OCI-LY7 (cell line): ENCODE measurements around the gene HORMAD2. TPM values are rescaled to one million over a fixed set of nuclear protein-coding genes. Genes with fewer than 3 reads are reported as not detected.
"Not testable (repeated sequence)": the region's sequence is repeated elsewhere in the genome, so short reads cannot be mapped to it uniquely, and the experiment has no call there.

ENCODE experiments used
- BruUV-seq: library from RNA; stranded (reverse); fragments of 400-500 nt; replicated peaks from 2 replicates; lab custom pipeline; 2021; lab: Mats Ljungman, UMichigan
- CTCF ChIA-PET: fragments of 300-600 bp; sonication (Branson Sonifier 250); formaldehyde crosslinking; loops from one replicate; lab custom pipeline; 2022; ENCODE audit warnings: antibody characterized with exemption; ENCODE audit not compliant: unreplicated experiment; lab: Charles Lee
- POLR2A ChIA-PET: fragments of 300-600 bp; sonication (Branson Sonifier 250); formaldehyde crosslinking; loops from one replicate; lab custom pipeline; 2022; ENCODE audit warnings: antibody characterized with exemption; lab: Charles Lee
- DNase-seq: peaks from one replicate; pipeline ENCODE4 v3.0.0-alpha.2; 2015; ENCODE audit warnings: low spot score
- H2AFZ ChIP-seq: fragments of 200-600 bp; sonication (generic), shearing (Covaris generic); 2 replicates; pipeline ENCODE4 v1.6.1; 2014; ENCODE audit warnings: mild to moderate bottlenecking, antibody characterized with exemption, low read length, moderate library complexity
- H3K27ac ChIP-seq: fragments of 200-600 bp; sonication (generic); 2 replicates; pipeline ENCODE4 v1.5.1; 2014; ENCODE audit warnings: mixed run types, low read depth, mild to moderate bottlenecking, moderate library complexity, low read length, inconsistent platforms; ENCODE audit not compliant: poor library complexity, severe bottlenecking
- H3K36me3 ChIP-seq: fragments of 200-600 bp; sonication (generic); 2 replicates; pipeline ENCODE4 v1.6.1; 2014; ENCODE audit warnings: mild to moderate bottlenecking, antibody characterized with exemption, low read length, moderate library complexity, mixed read lengths; ENCODE audit not compliant: insufficient read depth
- H3K4me1 ChIP-seq: fragments of 200-600 bp; sonication (generic); 2 replicates; pipeline ENCODE4 v1.5.1; 2014; ENCODE audit warnings: mild to moderate bottlenecking, low read length; ENCODE audit not compliant: insufficient read depth, poor library complexity, severe bottlenecking
- H3K4me2 ChIP-seq: fragments of 200-600 bp; sonication (generic); 2 replicates; pipeline ENCODE4 v1.6.1; 2014; ENCODE audit warnings: mild to moderate bottlenecking, low read length
- H3K4me3 ChIP-seq: fragments of 200-600 bp; sonication (generic); 2 replicates; pipeline ENCODE4 v1.5.1; 2014; ENCODE audit warnings: mild to moderate bottlenecking, low read depth, low read length; ENCODE audit not compliant: poor library complexity, severe bottlenecking
- H3K79me2 ChIP-seq: fragments of 200-600 bp; sonication (generic); 2 replicates; pipeline ENCODE4 v1.6.1; 2016; ENCODE audit warnings: low read depth, mild to moderate bottlenecking, low read length, moderate library complexity, mixed read lengths; ENCODE audit not compliant: insufficient read depth
- H3K9me2 ChIP-seq: fragments of 200-600 bp; sonication (generic); 2 replicates; pipeline ENCODE4 v1.6.1; 2016; ENCODE audit warnings: mild to moderate bottlenecking, low read length, mixed read lengths; ENCODE audit not compliant: insufficient read depth
- H3K9me3 ChIP-seq: fragments of 200-600 bp; sonication (generic); 2 replicates; pipeline ENCODE4 v1.6.1; 2014; ENCODE audit warnings: mild to moderate bottlenecking, mixed run types, low read length, mixed read lengths
- H4K20me1 ChIP-seq: fragments of 200-600 bp; sonication (generic); 2 replicates; pipeline ENCODE4 v1.6.1; 2014; ENCODE audit warnings: mild to moderate bottlenecking, antibody characterized with exemption, low read length, moderate library complexity, mixed read lengths; ENCODE audit not compliant: insufficient read depth
- CTCF ChIP-seq: fragments of 200-600 bp; sonication (generic); conservative IDR thresholded peaks from 2 replicates; pipeline ENCODE4 v1.5.1; 2014; ENCODE audit warnings: mild to moderate bottlenecking, antibody characterized with exemption, low read length, moderate library complexity, mixed read lengths
- EZH2phosphoT487 ChIP-seq: fragments of 200-600 bp; sonication (generic); IDR thresholded peaks from 2 replicates; pipeline ENCODE4 v1.6.1; 2018; ENCODE audit warnings: low read depth, borderline replicate concordance, mild to moderate bottlenecking, mixed run types, antibody characterized with exemption, low read length, moderate library complexity, mixed read lengths
- intact Hi-C: fragments of 100-400 bp; cut with micrococcal nuclease; formaldehyde crosslinking; loops from one replicate; pipeline ENCODE4 v1.10.0; 2022; ENCODE audit not compliant: unreplicated experiment
- total RNA-seq, 2 experiments: library from RNA; depleted of rRNA in 1 of 2; stranded (reverse); fragments of >200 nt in 1 of 2; shearing (Covaris generic) in 1 of 2; gene quantifications; 2 replicates each; pipeline ENCODE4 v1.2.3, GENCODE V29; 2014 to 2022

The HORMAD2 gene
- total RNA-seq, 2 experiments from 2014 or later, result not detected

DNA sequence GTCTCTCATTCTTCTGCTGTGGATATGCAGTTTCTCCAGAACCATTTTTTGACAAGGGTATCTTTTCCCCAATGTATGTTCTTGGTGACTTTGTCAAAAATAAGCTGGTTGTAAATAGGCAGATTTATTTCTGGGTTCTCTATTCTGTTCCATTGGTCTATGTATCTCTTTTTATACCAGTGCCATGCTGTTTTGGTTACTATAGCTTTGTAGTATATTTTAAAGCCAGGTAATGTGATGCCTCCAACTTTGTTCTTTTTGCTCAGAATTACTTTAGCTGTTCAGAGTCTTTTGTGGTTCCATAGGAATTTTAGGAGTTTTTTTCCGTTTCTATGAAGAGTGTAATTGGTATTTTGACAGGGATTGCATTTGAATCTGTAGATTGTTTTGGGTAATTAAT, 12.4 kb downstream of the HORMAD2 start:
- no TSS peak for BruUV-seq
- intact Hi-C loops, result no loop called here
- ChIA-PET CTCF (no interaction called here), POLR2A (interaction anchor here (1.3 kb wide), 1 partner anchor 23 kb away, joined by 3 read pairs; no protein-coding TSS in a partner anchor)
- Histone ChIP-seq H3K27ac (no peak overlapping the region), H3K4me1 (no peaks in the 10 kb centered on the region), H3K9me2 (no peaks in the 10 kb centered on the region), H4K20me1 (no peaks in the 10 kb centered on the region), H3K9me3 (peaks cover 28% of the 10 kb centered on the region), H3K4me2 (no peak overlapping the region), H3K79me2 (no peaks in the 10 kb centered on the region), H2AFZ (no peak overlapping the region), H3K4me3 (no peak overlapping the region), H3K36me3 (no peaks in the 10 kb centered on the region)
- DNase-seq, result no peak
- TF ChIP-seq CTCF (no peak), EZH2phosphoT487 (no peak)

- H3K27ac ChIP-seq, result no peak overlapping the region
- CTCF ChIA-PET, result no interaction called here
- intact Hi-C loops, result no loop called here
- no peak for TF ChIP-seq CTCF
- TF ChIP-seq EZH2phosphoT487, result no peak
- H3K9me3 ChIP-seq, result peaks cover 28% of the 10 kb centered on the region
- no peak overlapping the region for H2AFZ ChIP-seq
- no peak for DNase-seq
- no peaks in the 10 kb centered on the region for H3K36me3 ChIP-seq
- no TSS peak for BruUV-seq
- H3K79me2 ChIP-seq, result no peaks in the 10 kb centered on the region
- H3K4me2 ChIP-seq, result no peak overlapping the region
- POLR2A ChIA-PET, result no interaction called here
- H3K4me3 ChIP-seq, result no peak overlapping the region
- H4K20me1 ChIP-seq, result no peaks in the 10 kb centered on the region
- H3K9me2 ChIP-seq, result no peaks in the 10 kb centered on the region
- H3K4me1 ChIP-seq, result no peaks in the 10 kb centered on the region
Measured at GRCh38 chr22:30094804-30095203, 14.5 kb downstream of the HORMAD2 start.

GRCh38 chr22:30097861-30098260, 17.6 kb downstream of the HORMAD2 start:
- DNase-seq, result no peak
- no peak for TF ChIP-seq EZH2phosphoT487
- TF ChIP-seq CTCF, result no peak
- Histone ChIP-seq H3K4me2 (no peak overlapping the region), H3K4me3 (no peak overlapping the region), H3K9me3 (peaks cover 24% of the 10 kb centered on the region), H3K79me2 (no peaks in the 10 kb centered on the region), H3K9me2 (no peaks in the 10 kb centered on the region), H3K4me1 (no peaks in the 10 kb centered on the region), H4K20me1 (no peaks in the 10 kb centered on the region), H3K36me3 (no peaks in the 10 kb centered on the region), H3K27ac (no peak overlapping the region), H2AFZ (no peak overlapping the region)
- ChIA-PET POLR2A (interaction anchor here (0.6 to 1.1 kb wide), 2 partner anchors 24 to 93 kb away, joined by 3 read pairs; no protein-coding TSS in a partner anchor), CTCF (no interaction called here)
- intact Hi-C loops, result no loop called here
- BruUV-seq, result no TSS peak

GRCh38 chr22:30100770-30101169, 20.5 kb downstream of the HORMAD2 start:
- H4K20me1 ChIP-seq, H3K36me3 ChIP-seq, H3K79me2 ChIP-seq, H3K9me2 ChIP-seq, H2AFZ ChIP-seq, intact Hi-C loops, CTCF ChIA-PET, H3K4me2 ChIP-seq, H3K9me3 ChIP-seq, DNase-seq, H3K4me3 ChIP-seq, H3K27ac ChIP-seq, POLR2A ChIA-PET, H3K4me1 ChIP-seq, BruUV-seq: not testable (repeated sequence)
